Measurements from ENCODE around the gene SHISAL1. TPM values are rescaled to one million over a fixed set of nuclear protein-coding genes. Genes with fewer than 3 reads are reported as not detected.

Gene SHISAL1
- total RNA-seq, 2 experiments from 2014 or later: not detected

- ChIA-PET CTCF (no interaction called here), POLR2A (no interaction called here)
- DNase-seq (no peak), ATAC-seq (no peak)
- Mint-ChIP-seq H3K27ac (no peak overlapping the region), H3K9me3 (no peaks in the 10 kb centered on the region), H3K4me3 (no peak overlapping the region), H3K4me1 (ENCODE audit: low read depth) (no peaks in the 10 kb centered on the region), H3K36me3 (ENCODE audit: low read depth) (no peaks in the 10 kb centered on the region), H3K27me3 (no peaks in the 10 kb centered on the region)
- intact Hi-C loops (cut with micrococcal nuclease): no loop called here
- TF ChIP-seq, protein P1, sequence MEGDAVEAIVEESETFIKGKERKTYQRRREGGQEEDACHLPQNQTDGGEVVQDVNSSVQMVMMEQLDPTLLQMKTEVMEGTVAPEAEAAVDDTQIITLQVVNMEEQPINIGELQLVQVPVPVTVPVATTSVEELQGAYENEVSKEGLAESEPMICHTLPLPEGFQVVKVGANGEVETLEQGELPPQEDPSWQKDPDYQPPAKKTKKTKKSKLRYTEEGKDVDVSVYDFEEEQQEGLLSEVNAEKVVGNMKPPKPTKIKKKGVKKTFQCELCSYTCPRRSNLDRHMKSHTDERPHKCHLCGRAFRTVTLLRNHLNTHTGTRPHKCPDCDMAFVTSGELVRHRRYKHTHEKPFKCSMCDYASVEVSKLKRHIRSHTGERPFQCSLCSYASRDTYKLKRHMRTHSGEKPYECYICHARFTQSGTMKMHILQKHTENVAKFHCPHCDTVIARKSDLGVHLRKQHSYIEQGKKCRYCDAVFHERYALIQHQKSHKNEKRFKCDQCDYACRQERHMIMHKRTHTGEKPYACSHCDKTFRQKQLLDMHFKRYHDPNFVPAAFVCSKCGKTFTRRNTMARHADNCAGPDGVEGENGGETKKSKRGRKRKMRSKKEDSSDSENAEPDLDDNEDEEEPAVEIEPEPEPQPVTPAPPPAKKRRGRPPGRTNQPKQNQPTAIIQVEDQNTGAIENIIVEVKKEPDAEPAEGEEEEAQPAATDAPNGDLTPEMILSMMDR (IDR thresholded peaks at IDR 0.05): no peak
Measured at GRCh38 chr22:44261861-44262595, 50.7 kb downstream of the SHISAL1 start.

DNA sequence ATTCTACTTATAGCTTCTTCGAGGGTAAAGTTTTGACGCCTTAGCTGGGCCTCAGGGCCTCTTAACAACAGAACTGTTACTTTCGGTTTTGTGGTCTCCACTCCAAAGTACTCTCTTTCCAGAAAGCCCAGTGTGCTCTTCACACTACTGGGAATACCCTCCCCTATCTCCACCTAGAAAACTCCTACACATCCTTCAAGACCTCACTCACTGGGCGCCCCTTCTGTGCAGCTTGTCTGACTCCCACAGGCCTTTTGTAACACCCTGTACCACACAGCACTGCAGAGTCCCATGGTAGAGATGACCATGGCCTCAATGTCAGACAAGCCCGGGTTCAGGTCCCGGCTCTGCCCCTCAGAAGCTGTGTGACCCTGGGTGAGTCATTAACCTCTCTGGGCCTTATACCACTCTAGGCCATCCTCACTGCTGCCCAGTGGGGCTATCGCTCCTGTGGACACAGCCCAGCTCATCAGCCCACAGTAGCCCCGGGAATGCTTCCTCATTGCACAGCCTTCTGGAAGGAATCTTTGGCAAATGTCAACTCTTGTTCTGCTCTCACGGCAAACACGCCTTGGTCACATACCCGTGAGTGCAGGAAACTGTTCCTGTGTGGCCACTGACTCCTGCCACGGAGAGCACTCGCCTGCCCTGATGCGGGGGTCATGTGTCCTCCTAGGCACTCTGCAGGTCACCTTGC, 51.4 kb downstream of the SHISAL1 start:
- ATAC-seq (no peak), DNase-seq (no peak)
- Mint-ChIP-seq H3K27ac (no peak overlapping the region), H3K4me1 (ENCODE audit: low read depth) (no peaks in the 10 kb centered on the region), H3K36me3 (ENCODE audit: low read depth) (no peaks in the 10 kb centered on the region), H3K4me3 (no peak overlapping the region), H3K9me3 (no peaks in the 10 kb centered on the region), H3K27me3 (peaks cover 4% of the 10 kb centered on the region)
- POLR2A ChIA-PET: no interaction called here
- intact Hi-C loops (cut with micrococcal nuclease): no loop called here
- TF ChIP-seq, protein P1 (IDR thresholded peaks at IDR 0.05): no peak
- CTCF ChIA-PET: no interaction called here

GRCh38 chr22:44260216-44261035, 52.3 kb downstream of the SHISAL1 start:
- Mint-ChIP-seq H3K27me3 (peaks cover 6% of the 10 kb centered on the region), H3K27ac (no peak overlapping the region), H3K36me3 (ENCODE audit: low read depth) (no peaks in the 10 kb centered on the region), H3K9me3 (no peaks in the 10 kb centered on the region), H3K4me3 (no peak overlapping the region), H3K4me1 (ENCODE audit: low read depth) (no peaks in the 10 kb centered on the region)
- ATAC-seq (no peak), DNase-seq (no peak)
- POLR2A ChIA-PET: no interaction called here
- intact Hi-C loops (cut with micrococcal nuclease): no loop called here
- TF ChIP-seq, protein P1 (IDR thresholded peaks at IDR 0.05): no peak
- CTCF ChIA-PET: no interaction called here

GRCh38 chr22:44259366-44260215, 53.2 kb downstream of the SHISAL1 start:
- H3K27ac Mint-ChIP-seq: no peak overlapping the region
- ATAC-seq (no peak), DNase-seq (no peak)
- peaks cover 6% of the 10 kb centered on the region for H3K27me3 Mint-ChIP-seq
- H3K36me3 Mint-ChIP-seq (ENCODE audit: low read depth): no peaks in the 10 kb centered on the region
- no peak overlapping the region for H3K4me3 Mint-ChIP-seq
- ChIA-PET POLR2A (no interaction called here), CTCF (no interaction called here)
- intact Hi-C loops (cut with micrococcal nuclease): no loop called here
- TF ChIP-seq, protein P1 (IDR thresholded peaks at IDR 0.05): no peak
- no peaks in the 10 kb centered on the region for H3K4me1 Mint-ChIP-seq (ENCODE audit: low read depth)
- no peaks in the 10 kb centered on the region for H3K9me3 Mint-ChIP-seq

Measured in activated CD8-positive, alpha-beta T cell treated with anti-CD3 and anti-CD28 coated beads for 36 hours (primary cell).